Muscle layer of duodenum (tissue), 2 donors: ENCODE data around the gene TRIM24.

Source experiments
- H3K27ac ChIP-seq: one replicate; pipeline ENCODE4 v1.7.0; 2013; ENCODE audit warnings: mild to moderate bottlenecking, low read length
- H3K27me3 ChIP-seq: one replicate; pipeline ENCODE4 v1.7.0; 2013; ENCODE audit warnings: low read depth, mild to moderate bottlenecking, control low read depth, low read length
- H3K36me3 ChIP-seq, 2 donors: one replicate each; pipeline ENCODE4 v1.7.0; 2013; ENCODE audit warnings: low read length in 2 of 2, control low read depth in 1 of 2, mild to moderate bottlenecking in 1 of 2; ENCODE audit not compliant: insufficient read depth in 2 of 2, control insufficient read depth in 1 of 2
- H3K4me1 ChIP-seq, 2 donors: one replicate each; pipeline ENCODE4 v1.7.0; 2013; ENCODE audit warnings: low read length in 2 of 2, mild to moderate bottlenecking in 2 of 2, control low read depth in 1 of 2, moderate library complexity in 1 of 2; ENCODE audit not compliant: insufficient read depth in 2 of 2, control insufficient read depth in 1 of 2
- H3K4me3 ChIP-seq, 2 donors: one replicate each; pipeline ENCODE4 v1.7.0; 2013; ENCODE audit warnings: low read length in 2 of 2, low read depth in 1 of 2, mild to moderate bottlenecking in 1 of 2
- H3K9me3 ChIP-seq, 2 donors: one replicate each; pipeline ENCODE4 v1.7.0; 2013; ENCODE audit warnings: low read length in 2 of 2, control low read depth in 1 of 2, mild to moderate bottlenecking in 1 of 2; ENCODE audit not compliant: control insufficient read depth in 1 of 2
- donor health status: healthy.

The TRIM24 gene

GRCh38 chr7:138584696-138585095 is 124.6 kb downstream of the TRIM24 start:
- H3K4me3 ChIP-seq: no peak overlapping the region
- no peaks in the 10 kb centered on the region for H3K27me3 ChIP-seq
- H3K36me3 ChIP-seq: peaks cover 42 to 50% of the 10 kb centered on the region in 2 donors
- no peaks in the 10 kb centered on the region for H3K4me1 ChIP-seq
- no peak overlapping the region for H3K27ac ChIP-seq
- H3K9me3 ChIP-seq: no peaks in the 10 kb centered on the region

DNA sequence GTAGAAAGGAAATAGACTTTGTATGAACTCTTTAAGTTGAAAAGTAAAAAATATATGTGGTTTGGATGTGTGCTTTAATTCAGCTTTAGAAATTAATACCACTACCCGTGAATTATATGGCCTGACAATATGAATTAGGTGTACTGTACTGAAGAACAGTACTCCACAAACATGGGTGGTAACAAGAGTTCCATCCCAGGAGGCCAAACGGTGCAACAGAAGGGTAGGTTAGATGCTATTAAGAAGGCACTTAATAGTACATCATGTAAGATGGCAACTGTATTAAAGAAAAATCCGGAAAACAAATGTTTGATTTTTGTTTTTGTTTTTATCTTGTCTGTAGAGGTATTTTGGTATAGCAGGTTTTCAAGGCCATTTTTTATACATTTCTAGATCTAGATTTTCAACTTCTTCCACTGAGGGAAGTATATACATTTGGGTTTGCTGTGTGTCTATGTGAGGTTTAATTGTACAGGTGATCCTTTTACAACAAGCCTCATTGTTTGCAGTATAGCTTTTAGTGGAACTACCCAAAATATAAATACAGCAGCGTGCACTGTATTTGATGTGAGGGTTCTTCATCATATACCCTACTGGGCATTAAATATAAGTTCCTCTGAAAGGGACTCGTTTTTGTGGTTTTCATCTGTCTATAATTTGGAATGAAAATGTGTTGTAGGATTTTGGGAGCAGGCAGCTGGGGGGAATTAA is 125.4 kb downstream of the TRIM24 start:
- Histone ChIP-seq H3K9me3 (no peaks in the 10 kb centered on the region), H3K4me1 (no peaks in the 10 kb centered on the region), H3K27me3 (no peaks in the 10 kb centered on the region), H3K4me3 (no peak overlapping the region), H3K36me3 (peaks cover 34 to 43% of the 10 kb centered on the region in 2 donors), H3K27ac (no peak overlapping the region)

GRCh38 chr7:138587485-138587884 is 127.4 kb downstream of the TRIM24 start:
- Histone ChIP-seq H3K27ac (no peak overlapping the region), H3K27me3 (no peaks in the 10 kb centered on the region), H3K9me3 (no peaks in the 10 kb centered on the region), H3K4me1 (no peaks in the 10 kb centered on the region), H3K36me3 (peaks cover 20 to 29% of the 10 kb centered on the region in 2 donors), H3K4me3 (no peak overlapping the region)

GRCh38 chr7:138588986-138589385 is 128.9 kb downstream of the TRIM24 start:
- H3K4me1 ChIP-seq: no peaks in the 10 kb centered on the region
- peaks cover 18 to 25% of the 10 kb centered on the region in 2 donors for H3K36me3 ChIP-seq
- no peaks in the 10 kb centered on the region for H3K9me3 ChIP-seq
- H3K4me3 ChIP-seq: no peak overlapping the region
- no peak overlapping the region for H3K27ac ChIP-seq
- H3K27me3 ChIP-seq: no peaks in the 10 kb centered on the region

- no peak overlapping the region for H3K27ac ChIP-seq
- H3K27me3 ChIP-seq: no peaks in the 10 kb centered on the region
- peaks cover 11 to 15% of the 10 kb centered on the region in 2 donors for H3K36me3 ChIP-seq
- no peak overlapping the region for H3K4me3 ChIP-seq
- no peaks in the 10 kb centered on the region for H3K9me3 ChIP-seq
- H3K4me1 ChIP-seq: no peaks in the 10 kb centered on the region
Measured at GRCh38 chr7:138590154-138590553, 130.1 kb downstream of the TRIM24 start.

DNA sequence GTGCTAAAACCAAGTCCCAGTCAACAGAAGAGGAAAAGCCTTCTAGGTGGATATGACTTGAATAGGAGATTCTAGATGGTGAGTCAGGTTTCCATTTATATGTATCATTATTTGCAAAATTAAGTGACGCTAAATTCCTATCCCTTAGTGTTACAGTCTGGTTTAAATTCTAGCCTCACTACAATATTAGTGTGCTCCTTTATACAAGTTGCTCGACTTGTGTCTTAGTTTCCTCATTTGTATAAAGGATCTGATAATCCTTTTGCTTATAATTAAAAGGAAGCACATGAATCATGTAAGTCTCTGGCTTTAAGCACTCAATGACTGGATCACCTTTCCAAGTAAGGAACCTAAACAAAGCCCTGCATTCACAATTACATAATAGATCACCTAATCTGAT is 135.4 kb downstream of the TRIM24 start:
- no peak overlapping the region for H3K4me3 ChIP-seq
- no peaks in the 10 kb centered on the region for H3K4me1 ChIP-seq
- no peaks in the 10 kb centered on the region for H3K27me3 ChIP-seq
- no peak overlapping the region for H3K27ac ChIP-seq
- no peaks in the 10 kb centered on the region for H3K9me3 ChIP-seq
- no peaks in the 10 kb centered on the region for H3K36me3 ChIP-seq

- Histone ChIP-seq H3K4me3 (no peak overlapping the region), H3K4me1 (no peaks in the 10 kb centered on the region), H3K27ac (no peak overlapping the region), H3K9me3 (no peaks in the 10 kb centered on the region), H3K27me3 (no peaks in the 10 kb centered on the region), H3K36me3 (no peaks in the 10 kb centered on the region)
Measured at GRCh38 chr7:138602451-138602850, 142.4 kb downstream of the TRIM24 start.

- no peaks in the 10 kb centered on the region for H3K9me3 ChIP-seq
- H3K27ac ChIP-seq: no peak overlapping the region
- H3K4me3 ChIP-seq: no peak overlapping the region
- H3K4me1 ChIP-seq: no peaks in the 10 kb centered on the region
- H3K36me3 ChIP-seq: no peaks in the 10 kb centered on the region
- no peaks in the 10 kb centered on the region for H3K27me3 ChIP-seq
Measured at GRCh38 chr7:138603549-138604318, 143.7 kb downstream of the TRIM24 start.

DNA sequence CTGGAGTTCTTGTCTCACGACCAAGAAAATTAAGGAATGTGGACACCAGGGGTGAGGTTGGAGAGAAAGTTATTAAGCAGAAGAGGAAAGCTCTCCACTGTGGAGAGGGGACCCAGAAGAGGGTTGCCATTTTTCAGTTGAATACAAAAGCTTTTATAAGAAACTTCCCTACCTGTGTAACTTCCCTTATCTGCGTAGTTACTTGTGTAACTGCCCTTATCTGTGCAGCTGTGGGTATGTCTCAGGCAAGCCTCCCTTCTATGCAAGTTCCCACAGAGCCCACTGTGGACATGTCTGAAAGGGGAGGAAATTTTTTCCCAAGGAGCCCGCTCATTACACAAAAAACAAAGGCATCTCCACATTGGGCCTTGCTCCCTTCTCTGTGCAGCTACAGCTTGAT is 146.2 kb downstream of the TRIM24 start:
- Histone ChIP-seq H3K36me3 (no peaks in the 10 kb centered on the region), H3K4me1 (no peaks in the 10 kb centered on the region), H3K27me3 (no peaks in the 10 kb centered on the region), H3K27ac (no peak overlapping the region), H3K4me3 (no peak overlapping the region), H3K9me3 (no peaks in the 10 kb centered on the region)

- H3K4me1 ChIP-seq: no peaks in the 10 kb centered on the region
- H3K27ac ChIP-seq: no peak overlapping the region
- H3K36me3 ChIP-seq: no peaks in the 10 kb centered on the region
- no peaks in the 10 kb centered on the region for H3K27me3 ChIP-seq
- no peak overlapping the region for H3K4me3 ChIP-seq
- no peaks in the 10 kb centered on the region for H3K9me3 ChIP-seq
Measured at GRCh38 chr7:138607216-138608126, 147.4 kb downstream of the TRIM24 start.

DNA sequence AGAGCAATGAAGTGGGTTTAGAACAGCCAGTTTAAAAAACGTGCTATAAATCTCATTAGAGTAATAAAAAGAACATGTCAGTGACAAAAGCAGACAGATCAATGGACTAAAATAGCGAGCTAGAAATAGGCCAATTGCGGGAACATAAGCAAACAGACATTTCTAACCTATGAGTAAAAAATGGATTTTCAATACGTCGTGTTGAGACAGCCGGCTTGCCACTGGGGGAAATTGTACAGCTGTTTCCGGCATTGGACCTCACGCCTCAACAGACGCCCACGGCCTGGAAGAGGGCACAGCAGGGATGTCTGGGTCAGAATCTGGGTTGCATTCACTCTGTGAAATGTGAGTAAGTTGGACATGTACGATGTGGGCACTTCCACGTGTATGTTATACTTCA is 148.2 kb downstream of the TRIM24 start:
- H3K27ac ChIP-seq: no peak overlapping the region
- H3K4me1 ChIP-seq: no peaks in the 10 kb centered on the region
- H3K4me3 ChIP-seq: no peak overlapping the region
- no peaks in the 10 kb centered on the region for H3K9me3 ChIP-seq
- H3K27me3 ChIP-seq: no peaks in the 10 kb centered on the region
- no peaks in the 10 kb centered on the region for H3K36me3 ChIP-seq
